Gastroesophageal sphincter (tissue), 3 donors: ENCODE data around the gene RPS6KL1.
"Not testable (repeated sequence)": the region's sequence is repeated elsewhere in the genome, so short reads cannot be mapped to it uniquely, and the experiment has no call there.

Source experiments
- EP300 ChIP-seq: sonication (generic); formaldehyde crosslinking; IDR thresholded peaks from one replicate; pipeline ENCODE4 v1.6.1; 2017; ENCODE audit warnings: antibody characterized with exemption, mild to moderate bottlenecking
- POLR2A ChIP-seq, 2 donors: fragments of 450-650 bp; IDR thresholded peaks; one replicate each; pipeline ENCODE4 v1.6.1; 2017; ENCODE audit warnings: antibody characterized with exemption in 2 of 2, mild to moderate bottlenecking in 2 of 2, moderate library complexity in 1 of 2
- POLR2AphosphoS5 ChIP-seq: sonication (generic); formaldehyde crosslinking; IDR thresholded peaks from one replicate; pipeline ENCODE4 v1.6.1; 2017; ENCODE audit warnings: antibody characterized with exemption
- TF ChIP-seq, protein P1 (sequence below), 4 experiments: fragments of 200-600 bp in 2 of 4; fragments of 450-650 bp in 2 of 4; sonication (generic) in 1 of 4; IDR thresholded peaks; one replicate each; pipeline ENCODE4 v1.5.1; 2017 to 2019; ENCODE audit warnings: antibody characterized with exemption in 4 of 4, mild to moderate bottlenecking in 2 of 4, moderate library complexity in 2 of 4

GRCh38 chr14:74932936-74933335 is 9.9 kb upstream of the RPS6KL1 start:
- not testable (repeated sequence) for TF ChIP-seq POLR2AphosphoS5; EP300; POLR2A (IDR thresholded peaks at IDR 0.05)
- TF ChIP-seq, protein P1, sequence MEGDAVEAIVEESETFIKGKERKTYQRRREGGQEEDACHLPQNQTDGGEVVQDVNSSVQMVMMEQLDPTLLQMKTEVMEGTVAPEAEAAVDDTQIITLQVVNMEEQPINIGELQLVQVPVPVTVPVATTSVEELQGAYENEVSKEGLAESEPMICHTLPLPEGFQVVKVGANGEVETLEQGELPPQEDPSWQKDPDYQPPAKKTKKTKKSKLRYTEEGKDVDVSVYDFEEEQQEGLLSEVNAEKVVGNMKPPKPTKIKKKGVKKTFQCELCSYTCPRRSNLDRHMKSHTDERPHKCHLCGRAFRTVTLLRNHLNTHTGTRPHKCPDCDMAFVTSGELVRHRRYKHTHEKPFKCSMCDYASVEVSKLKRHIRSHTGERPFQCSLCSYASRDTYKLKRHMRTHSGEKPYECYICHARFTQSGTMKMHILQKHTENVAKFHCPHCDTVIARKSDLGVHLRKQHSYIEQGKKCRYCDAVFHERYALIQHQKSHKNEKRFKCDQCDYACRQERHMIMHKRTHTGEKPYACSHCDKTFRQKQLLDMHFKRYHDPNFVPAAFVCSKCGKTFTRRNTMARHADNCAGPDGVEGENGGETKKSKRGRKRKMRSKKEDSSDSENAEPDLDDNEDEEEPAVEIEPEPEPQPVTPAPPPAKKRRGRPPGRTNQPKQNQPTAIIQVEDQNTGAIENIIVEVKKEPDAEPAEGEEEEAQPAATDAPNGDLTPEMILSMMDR (IDR thresholded peaks at IDR 0.05): not testable (repeated sequence)
